NCI-H1092 (cell line): ENCODE data around the gene FAM149B1.
A peak's percentile ranks its signal among the peaks of the same experiment; 100 is the strongest.
"Not testable (repeated sequence)": the region's sequence is repeated elsewhere in the genome, so short reads cannot be mapped to it uniquely, and the experiment has no call there.

Experiments used
- DNase-seq: peaks from one replicate; lab custom pipeline; 2025; lab: John Stamatoyannopoulos, UW

FAM149B1 gene

DNA sequence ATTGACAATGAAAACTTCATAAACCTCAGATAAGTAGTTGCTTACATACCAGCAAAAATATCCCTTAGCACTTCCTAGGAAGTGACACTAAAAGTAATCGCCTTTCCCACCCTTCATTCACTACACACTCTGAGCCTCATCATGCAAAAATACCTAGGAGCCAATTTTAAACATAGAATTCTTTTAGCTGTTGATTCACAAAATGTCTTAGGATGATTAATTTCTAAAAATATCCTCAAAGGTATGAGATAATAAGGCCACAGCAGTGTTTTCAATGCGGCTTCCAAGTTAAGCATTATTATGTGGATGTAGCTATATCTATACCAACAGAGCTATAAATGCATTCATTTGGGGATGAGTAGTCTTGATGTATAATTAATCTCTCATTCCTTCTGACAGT is 66.0 kb downstream of the FAM149B1 start:
- no peak for DNase-seq

DNA sequence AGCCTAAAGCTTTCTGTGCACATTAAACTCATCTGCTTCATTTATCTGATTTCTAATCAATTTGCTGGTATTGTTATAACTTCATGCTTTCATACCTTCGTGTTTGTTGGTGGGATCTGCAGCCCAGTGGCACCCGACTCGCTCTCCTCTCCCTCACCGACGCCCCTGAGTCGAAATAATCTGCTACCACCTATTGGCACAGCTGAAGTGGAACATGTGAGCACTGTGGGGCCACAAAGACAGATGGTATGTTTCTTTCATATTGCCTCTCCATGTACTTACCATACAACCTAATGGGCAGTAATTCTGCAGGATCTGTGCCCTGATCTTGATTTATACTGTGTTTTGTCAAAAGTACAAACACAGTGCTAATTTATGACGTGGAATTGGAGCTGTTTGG is 66.8 kb downstream of the FAM149B1 start:
- DNase-seq = no peak

DNA sequence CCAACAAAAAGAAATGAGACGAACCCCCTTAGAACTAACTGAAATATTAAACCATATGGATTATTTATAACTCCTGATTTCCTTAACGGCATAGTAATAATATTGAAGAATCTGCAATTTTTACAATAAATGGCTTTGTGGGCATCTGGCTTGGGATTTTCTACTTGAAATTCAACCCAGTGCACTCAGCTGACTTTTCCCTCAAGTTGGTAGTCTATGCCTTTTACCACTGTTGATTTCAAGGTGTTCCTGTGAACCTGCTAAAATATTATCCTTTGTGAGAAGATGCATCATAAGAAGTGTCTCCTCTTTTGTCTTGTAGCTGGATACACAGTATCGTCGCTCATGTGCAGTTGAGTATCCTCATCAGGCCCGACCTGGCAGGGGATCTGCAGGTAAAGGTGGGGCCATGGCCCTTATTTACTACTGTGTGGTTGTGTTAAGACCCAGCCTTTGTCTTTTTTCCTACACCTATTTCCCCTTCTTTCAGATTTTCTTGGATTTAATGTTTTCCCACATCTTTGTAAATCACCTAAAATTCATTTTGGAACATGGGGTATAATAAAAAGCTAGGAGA is 71.2 kb downstream of the FAM149B1 start:
- DNase-seq = no peak

DNA sequence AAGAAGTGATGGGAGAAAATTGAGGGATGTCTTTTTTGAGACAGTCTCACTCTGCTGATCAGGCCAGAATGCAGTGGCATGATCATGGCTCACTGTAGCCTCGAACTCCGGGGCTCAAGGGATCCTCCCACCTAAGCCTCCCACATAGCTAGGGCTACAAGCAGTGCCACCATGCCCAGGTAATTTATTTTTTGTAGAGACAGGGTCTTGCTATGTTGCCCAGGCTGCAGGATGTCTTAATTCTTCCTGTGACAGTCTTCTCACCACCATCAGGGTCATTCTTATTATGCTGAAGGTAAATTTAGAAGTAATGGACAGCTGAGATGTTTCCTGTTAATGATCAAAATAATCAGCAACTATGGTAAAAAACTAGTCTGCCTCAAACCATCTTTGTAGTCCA is 72.0 kb downstream of the FAM149B1 start:
- no peak for DNase-seq

DNA sequence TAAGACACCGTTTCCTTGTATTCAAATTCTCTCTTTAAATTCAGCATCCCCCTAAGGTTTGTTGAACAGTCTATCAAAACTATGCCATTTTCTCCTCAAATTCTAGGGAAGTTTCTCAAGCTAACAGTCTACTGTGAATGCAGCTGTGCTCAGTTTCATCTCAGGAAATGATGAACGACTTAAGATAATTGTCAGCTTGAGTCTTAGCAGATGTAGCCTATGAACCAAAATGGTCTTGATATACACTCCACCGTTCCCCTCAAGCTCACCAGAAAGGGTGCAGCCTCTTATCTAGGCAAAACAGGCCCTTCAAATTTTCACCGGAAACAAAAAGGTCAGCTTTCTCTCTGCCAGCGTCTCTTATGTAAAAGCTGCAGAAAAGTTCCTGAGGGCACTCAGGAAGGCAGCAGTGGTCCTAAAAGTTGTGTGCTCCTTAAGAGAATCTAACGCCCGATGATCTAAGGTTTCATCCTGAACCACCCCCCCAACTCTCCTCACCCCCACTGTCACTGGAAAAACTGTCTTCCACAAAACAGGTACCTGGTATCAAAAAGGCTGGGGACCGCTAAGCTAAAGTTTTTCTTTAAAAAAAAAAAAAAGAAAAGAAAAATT is 77.1 kb downstream of the FAM149B1 start:
- no peak for DNase-seq

DNA sequence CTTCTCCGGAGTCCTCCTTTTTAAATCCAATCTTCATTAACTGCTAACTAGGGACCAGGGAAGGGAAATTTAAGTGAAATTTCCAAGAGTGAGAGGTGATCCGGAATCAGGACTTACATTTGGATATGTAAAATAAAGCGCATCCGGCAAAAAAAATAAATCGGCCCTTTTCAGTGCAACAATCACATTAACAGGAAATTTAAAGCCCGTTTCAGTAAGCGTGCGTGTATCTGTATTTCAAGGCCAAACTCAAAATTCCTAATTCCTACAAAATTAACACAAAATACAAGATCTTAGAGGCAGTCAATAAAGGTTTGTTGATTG is 78.4 kb downstream of the FAM149B1 start:
- DNase-seq = no peak

DNA sequence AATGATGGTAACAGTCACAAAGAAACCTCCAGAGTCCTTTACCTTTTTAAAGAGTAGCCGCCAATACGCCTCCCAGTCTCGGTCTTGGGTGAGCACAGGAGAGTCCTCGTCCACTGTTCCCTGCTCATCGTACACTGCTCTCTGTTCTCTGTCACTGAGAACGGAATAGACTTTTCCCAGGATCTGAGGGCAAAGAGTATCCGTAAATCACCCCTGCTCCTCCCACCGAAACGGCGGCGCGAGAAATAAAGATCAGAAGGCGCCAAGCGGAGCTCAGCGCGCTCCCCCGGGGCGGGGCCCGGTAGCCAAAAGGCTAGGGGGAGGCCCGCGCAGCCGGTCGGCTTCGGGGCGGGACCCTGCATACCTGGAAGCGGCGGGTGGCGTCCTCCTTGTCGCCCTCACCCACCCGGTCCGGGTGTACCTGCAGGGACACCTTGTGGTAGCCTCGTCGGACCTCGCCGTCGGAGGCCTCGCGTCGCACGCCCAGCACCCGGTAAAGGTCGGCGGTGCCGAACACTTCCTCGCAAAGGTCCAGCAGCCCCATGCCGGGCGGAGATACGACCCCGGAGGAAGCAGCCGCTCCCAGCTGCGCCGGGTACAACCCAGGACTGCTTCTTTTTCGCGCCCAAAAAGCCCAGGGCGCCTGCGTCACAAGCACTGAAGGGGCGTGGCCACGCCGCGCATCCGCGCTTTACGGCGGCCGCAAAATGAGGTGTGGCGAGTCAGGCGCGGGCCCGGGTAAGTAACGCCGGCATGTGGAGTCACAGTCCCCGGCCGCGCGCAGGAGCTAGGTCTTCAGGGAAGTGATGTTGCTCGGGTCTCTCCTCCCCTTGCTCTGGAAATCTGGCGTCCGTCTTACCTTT is 79.0 kb downstream of the FAM149B1 start, which contains the start of gene DNAJC9:
DNAJC9 (minus strand) TSS at position 610 of the 863 bp plus-strand sequence; CDS start at position 544, 66 bp downstream.
- peak; percentile 84 for DNase-seq

DNA sequence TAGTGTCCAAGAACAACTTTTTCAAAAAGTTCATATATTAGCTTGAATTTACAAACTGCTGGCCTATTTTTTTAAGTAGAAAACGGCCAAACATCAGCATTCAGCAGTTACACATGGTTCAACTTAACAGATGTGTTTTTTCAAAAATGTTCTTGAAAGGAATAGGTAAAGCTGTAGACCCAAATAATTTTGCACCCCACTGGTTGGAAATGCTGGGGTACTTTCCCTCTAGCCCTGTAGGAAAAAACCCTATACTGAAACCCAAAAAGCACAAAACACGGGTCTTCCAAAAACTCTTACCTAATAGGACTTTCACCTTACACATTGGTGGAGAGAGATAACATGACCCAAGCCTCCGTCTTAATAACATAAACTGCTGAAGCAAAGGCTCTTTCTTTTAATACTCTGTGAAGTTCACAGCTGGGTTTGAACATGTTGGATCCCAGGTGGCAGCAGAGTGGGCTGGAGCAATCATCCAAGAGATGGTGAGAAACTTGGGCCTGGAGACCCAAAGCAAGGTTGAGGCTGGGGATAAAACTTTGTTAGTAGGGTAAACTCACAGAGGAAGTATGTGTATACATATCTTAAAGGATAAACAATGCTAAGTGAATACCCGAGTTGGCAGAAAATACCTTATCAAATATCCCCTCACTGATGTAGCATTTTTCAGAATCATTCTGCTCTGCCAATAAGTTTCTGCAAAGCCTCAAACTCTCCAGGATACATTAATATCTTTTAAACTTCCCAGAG is 79.8 kb downstream of the FAM149B1 start:
- DNase-seq = no peak

DNA sequence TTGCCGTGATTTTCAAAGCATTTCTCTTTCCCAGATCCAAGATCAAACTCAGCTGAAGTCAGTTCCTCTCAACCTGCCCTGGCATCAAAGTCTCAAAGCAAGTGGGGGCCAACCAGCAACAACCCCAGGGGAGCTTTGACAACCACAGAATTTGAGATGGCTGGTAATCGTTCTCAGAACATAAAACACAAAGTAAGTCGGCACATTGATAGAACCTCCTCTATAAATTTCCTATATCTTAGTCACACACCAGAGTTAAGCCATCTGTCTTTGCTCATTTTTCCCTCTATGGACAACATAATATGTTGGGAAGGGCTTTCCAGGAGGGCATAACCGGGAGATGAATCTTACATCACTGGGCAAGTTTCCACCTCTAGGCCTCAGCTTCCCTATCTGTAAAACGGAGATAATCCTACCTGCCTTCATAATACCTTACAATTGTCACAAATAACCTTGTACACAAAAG is 80.4 kb downstream of the FAM149B1 start:
- DNase-seq = no peak

DNA sequence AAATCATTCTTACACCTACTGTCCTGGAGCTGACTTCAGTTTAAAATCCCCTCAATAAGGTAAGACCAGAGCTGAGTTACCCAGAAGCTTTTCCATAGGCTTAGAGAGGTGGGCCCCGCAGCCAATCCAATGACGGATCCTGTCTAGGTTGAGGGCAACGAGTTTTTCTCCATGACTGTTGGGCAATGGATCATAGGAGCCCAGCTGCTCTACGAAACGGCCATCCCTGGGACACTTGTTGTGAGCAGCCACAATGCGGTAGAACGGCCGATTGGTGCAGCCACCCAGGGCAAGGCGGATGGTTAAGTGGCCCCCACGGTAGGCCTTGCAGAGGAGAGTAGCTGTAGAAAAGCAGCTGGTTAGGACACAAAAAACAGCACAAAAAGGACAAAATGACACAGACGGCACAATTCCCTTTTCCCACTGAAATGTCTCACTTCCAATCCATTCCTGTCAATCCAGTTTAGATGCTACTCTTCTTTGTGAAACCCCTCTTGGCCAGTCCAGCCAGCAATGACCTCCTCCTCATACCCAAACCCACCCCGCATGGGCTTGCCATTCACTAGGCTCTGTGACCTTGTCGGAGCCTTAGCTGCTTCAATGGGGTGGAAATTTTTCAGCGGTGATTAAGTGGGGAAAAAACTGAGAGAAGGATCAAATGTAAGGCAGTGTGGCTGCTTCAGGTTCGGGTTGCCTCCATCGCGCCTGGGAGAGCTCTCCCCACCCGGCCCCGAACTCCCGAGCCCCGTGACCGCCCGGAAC is 83.9 kb downstream of the FAM149B1 start:
- no peak for DNase-seq

DNA sequence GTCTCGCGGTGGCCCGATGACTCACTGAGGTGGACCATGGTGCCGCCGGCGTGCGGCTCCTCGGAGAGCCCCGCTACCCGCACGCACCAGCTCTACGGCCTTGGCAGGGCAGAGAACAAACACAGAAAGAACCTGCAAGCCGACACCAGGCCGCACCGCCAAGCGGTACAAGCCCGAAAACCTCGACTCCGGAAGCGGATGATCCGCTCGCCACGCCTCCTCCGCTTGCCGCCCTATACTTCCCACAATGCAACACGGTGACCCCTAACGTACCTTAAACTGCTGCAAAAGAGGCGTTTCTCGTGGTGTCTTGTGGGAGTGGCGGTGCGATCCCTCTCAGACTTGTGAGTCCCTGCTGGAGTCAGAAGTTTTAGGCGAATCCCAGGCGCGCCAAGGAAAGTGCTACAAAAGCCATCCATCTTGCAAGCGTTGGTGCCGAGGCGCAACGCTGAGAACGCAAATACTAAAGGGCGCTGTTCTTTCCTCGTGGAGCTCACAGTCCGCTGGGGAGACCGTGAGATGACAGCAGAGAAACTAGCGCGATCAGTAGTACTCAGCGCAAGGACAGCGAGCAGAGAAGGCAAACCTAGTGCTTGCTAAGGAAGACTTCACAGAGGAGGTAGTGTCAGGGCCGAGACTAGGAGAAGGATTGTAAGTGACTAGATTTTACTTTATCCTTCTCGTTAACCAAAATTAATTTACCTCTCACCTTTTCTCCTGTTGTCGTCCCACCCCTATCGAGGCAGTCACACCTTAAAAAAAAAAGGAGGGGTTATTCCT is 84.7 kb downstream of the FAM149B1 start, which contains the start of gene MRPS16:
MRPS16 (minus strand) TSS at position 200 of the 780 bp plus-strand sequence; CDS start at position 38, 162 bp downstream.
- DNase-seq = peak; percentile 79

DNA sequence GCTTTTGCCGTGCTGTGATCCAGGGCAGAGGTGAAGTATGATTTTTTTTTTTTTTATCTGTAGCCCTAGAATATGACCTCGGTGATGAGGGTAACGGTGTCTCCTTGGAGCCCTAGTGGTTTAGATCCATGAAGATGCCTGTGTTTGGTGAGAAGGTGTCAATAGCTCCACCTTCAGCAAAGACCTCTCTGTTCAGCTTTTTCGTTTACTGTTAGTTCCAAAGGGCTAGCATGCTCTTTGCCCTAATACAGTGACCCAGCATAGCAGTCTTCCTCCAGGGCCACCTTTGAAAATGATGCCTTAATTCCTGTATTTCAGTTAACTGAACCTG is 85.3 kb downstream of the FAM149B1 start:
- DNase-seq = no peak

DNA sequence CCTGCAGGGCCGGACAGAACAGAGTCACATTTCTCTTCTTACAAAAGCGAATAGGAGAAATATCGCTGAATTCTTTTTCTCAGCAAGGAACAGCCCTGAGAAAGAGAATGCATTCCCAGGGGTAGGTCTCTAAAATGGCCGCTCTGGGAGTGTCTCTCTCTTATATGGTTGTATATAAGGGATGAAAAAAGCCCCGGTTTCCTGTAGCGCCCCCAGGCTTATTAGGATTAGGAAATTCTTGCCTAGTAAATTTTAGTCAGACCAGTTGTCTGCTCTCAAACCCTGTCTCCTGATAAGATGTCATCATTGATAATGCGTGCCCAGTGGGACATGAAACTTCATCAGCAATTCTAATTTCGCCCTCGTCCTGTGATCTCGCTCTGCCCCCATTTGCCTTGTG is 90.7 kb downstream of the FAM149B1 start:
- not testable (repeated sequence) for DNase-seq

DNA sequence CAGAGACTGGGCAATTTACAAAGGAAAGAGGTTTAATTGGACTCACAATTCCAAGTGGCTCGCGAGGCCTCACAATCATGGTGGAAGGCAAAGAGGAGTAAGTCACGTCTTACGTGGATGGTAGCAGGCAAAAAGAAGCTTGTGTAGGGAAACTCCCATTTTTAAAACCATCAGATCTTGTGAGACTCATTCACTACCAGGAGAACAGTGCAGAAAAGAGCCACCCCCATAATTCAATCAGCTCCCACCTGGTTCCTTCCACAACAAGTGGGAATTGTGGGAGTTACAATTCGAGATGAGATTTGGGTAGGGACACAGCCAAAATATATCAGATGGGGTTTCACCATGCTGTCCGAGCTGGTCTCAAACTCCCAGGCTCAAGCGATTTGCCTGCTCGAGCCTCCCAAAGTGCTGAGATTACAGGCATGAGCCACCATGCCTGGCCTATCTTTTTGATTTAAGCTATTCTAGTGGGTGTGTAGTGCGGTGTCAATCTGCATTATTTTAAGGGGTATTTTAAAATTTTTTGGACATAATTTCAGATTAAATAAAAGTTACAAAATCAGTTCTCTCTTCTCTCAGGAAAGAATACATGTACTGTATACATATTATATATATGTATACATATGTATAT is 93.6 kb downstream of the FAM149B1 start:
- DNase-seq = no peak

DNA sequence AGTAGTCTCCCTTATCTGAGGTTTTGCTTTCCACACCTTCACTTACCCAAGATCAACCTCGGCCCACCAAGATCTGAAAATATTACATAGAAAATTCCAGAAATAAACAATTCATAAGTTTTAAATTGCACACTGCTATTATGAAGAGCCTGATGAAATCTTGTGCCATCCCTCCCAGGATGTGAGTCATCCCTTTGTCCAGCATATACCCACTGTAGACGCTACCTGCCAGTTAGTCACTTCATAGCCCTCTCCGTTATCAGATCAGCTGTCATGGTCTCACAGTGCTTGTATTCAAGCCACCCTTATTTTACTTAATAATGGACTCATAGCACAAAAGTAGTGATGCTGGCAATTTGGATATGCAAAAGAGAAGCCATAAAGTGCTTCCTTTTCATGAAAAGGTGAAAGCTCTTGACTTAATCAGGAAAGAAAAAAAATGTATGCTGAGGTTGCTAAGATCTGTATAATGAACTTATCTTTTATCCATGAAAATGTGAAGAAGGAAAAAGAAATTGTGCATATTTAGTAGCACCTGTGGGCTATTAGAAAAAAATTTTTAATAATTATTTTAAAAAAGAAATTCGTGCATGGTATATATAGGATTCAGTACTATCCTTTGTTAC is 94.3 kb downstream of the FAM149B1 start:
- DNase-seq = no peak

DNA sequence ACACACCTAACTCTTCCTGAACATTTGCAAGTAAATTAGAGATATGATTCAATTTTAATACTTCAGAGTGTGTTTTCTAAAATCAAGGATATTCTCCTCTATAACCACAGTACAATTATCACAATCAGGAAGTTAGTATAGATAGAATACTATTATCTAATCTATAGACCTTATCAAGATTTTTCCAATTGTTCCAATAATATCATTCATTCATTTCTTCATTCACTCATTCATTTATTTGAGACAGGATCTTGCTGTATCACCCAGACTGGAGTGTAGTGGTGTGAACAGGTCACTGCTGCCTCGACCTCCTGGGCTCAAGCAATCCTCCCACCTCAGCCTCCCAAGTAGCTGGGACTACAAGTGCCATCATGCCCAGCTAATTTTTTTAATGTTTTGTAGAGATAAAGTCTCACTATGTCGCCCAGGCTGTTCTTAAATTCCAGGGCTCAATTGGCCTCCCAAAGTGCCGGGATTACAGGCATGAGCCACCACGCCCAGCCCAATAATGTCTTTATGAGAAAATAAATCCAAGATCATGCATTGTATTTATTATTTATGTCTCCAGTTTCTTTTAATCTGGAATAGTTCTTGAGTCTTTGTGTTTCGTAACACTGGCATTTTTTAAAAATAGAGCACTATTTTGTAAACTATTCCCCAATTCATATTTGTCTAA is 95.1 kb downstream of the FAM149B1 start:
- DNase-seq = no peak

DNA sequence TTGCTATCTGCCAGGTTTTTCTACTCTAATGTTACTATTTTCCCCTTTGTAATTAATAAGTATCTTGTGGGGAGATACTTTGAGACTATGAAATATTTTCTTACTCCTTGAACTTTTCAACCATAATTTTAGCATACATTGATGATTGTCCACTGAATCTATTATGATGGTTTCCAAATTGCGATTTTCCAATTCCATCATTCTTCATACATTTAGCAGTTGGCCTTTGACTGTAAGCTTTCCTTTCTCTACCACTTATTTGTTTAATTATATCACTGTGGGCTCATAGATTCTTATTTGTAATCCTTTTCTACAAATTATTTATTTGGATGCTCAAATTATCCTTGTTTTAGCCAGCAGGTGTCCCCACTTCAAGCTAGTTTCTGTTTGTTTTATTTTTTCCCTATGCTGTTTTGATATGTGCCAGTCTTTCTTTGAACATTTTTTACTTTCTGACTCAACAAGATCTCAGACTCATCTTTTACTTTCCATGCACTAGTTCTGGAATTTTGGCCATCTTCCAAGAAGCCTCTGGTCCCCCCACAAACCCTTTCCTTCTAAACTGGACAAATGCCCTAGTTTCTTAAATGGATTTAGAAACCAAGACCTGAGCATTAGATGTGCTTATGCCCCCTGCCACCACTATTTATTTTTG is 95.9 kb downstream of the FAM149B1 start:
- DNase-seq = no peak

DNA sequence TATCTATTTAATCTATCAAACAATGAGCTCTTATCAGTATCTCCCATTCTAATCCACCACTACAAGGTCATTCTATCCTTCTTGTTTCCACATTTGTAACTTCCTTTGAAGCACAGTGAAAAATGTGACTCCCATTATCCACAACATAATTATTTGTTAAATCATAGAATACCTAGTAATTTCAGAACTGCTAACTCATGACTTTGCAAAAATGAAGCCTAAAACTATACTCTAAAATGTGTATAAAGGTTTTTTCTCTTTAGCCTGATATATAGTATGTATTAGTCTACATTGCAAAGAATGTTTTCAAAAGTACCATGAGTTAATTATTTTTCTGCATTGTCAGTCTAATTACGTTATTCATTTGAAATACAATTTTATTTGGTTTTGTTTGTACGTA is 96.5 kb downstream of the FAM149B1 start:
- DNase-seq = no peak

DNA sequence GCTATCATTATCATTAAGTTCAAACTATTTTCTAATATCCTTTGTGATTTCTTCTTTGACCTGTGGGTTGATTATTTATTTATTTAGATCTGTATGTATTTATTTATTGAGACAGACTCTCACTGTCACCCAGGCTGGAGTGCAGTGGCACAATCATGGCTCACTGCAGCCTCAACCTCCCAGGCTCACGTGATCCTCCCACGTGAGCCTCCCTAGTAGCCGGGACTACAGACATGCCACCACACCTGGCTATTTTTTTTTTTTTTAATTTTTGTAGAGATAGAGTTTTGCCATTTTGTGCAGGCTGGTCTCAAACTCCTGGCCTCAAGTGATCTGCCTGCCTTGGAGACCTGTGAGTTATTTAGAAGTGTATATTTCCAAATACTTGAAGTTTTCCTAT is 113.2 kb downstream of the FAM149B1 start:
- no peak for DNase-seq
